ENCODE results near the gene SEC14L3.

Gene SEC14L3

GRCh38 chr22:30471616-30472318, at the start of gene SEC14L3:
TSS of gene SEC14L3 (minus strand) at chr22:30472017. CDS start at chr22:30471958, 59 bp downstream.
- DNase-seq, result no peak

- no peak for DNase-seq
Observed at GRCh38 chr22:30519842-30520425, 48.1 kb upstream of the SEC14L3 start.

GRCh38 chr22:30516731-30517130, 44.9 kb upstream of the SEC14L3 start:
- DNase-seq, result no peak

GRCh38 chr22:30516273-30516672, 44.5 kb upstream of the SEC14L3 start:
- DNase-seq, result no peak

- DNase-seq, result no peak
Observed at GRCh38 chr22:30514252-30514651, 42.4 kb upstream of the SEC14L3 start.

- no peak for DNase-seq
Observed at GRCh38 chr22:30513462-30513861, 41.6 kb upstream of the SEC14L3 start.

GRCh38 chr22:30511911-30512310, 40.1 kb upstream of the SEC14L3 start:
- no peak for DNase-seq

GRCh38 chr22:30511109-30511508, 39.3 kb upstream of the SEC14L3 start:
- no peak for DNase-seq

- DNase-seq, result no peak
Observed at GRCh38 chr22:30508216-30508615, 36.4 kb upstream of the SEC14L3 start.

GRCh38 chr22:30507670-30508069, 35.9 kb upstream of the SEC14L3 start:
- no peak for DNase-seq

- no peak for DNase-seq
Observed at GRCh38 chr22:30506507-30506968, 34.7 kb upstream of the SEC14L3 start.

- DNase-seq, result no peak
Observed at GRCh38 chr22:30503551-30503950, 31.7 kb upstream of the SEC14L3 start.

- no peak for DNase-seq
Observed at GRCh38 chr22:30502911-30503310, 31.1 kb upstream of the SEC14L3 start.

- no peak for DNase-seq
Observed at GRCh38 chr22:30502153-30502552, 30.3 kb upstream of the SEC14L3 start.

- no peak for DNase-seq
Observed at GRCh38 chr22:30500628-30501027, 28.8 kb upstream of the SEC14L3 start.

- no peak for DNase-seq
Observed at GRCh38 chr22:30497466-30498150, 25.8 kb upstream of the SEC14L3 start.

GRCh38 chr22:30495041-30495784, 23.4 kb upstream of the SEC14L3 start:
- no peak for DNase-seq

GRCh38 chr22:30492144-30492543, 20.3 kb upstream of the SEC14L3 start:
- no peak for DNase-seq

- DNase-seq, result no peak
Observed at GRCh38 chr22:30491381-30491780, 19.6 kb upstream of the SEC14L3 start.

- no peak for DNase-seq
Observed at GRCh38 chr22:30490399-30490798, 18.6 kb upstream of the SEC14L3 start.

- DNase-seq, result no peak
Observed at GRCh38 chr22:30488121-30488520, 16.3 kb upstream of the SEC14L3 start.

- DNase-seq, result no peak
Observed at GRCh38 chr22:30486661-30487115, 14.9 kb upstream of the SEC14L3 start.

- DNase-seq, result no peak
Observed at GRCh38 chr22:30486118-30486517, 14.3 kb upstream of the SEC14L3 start.

Measured in KG1 (cell line).